HepG2 (cell line): ENCODE results near the gene JMJD1C. TPM values are rescaled to one million over a fixed set of nuclear protein-coding genes. Genes with fewer than 3 reads are reported as not detected.

Experiments used
- KMT2A ChIP-seq: sonication (generic); formaldehyde crosslinking; IDR thresholded peaks from 2 replicates; pipeline ENCODE4 v1.4.0; 2020; ENCODE audit warnings: missing genetic modification reagents
- RFXAP ChIP-seq: sonication (generic); formaldehyde crosslinking; IDR thresholded peaks from 2 replicates; pipeline ENCODE4 v1.4.0; 2020; ENCODE audit warnings: missing genetic modification reagents, borderline replicate concordance
- TBX2 ChIP-seq: sonication (generic); formaldehyde crosslinking; IDR thresholded peaks from 2 replicates; pipeline ENCODE4 v1.5.0; 2020; ENCODE audit warnings: missing genetic modification reagents, mild to moderate bottlenecking, borderline replicate concordance
- ZNF556 ChIP-seq: sonication (generic); formaldehyde crosslinking; IDR thresholded peaks from 2 replicates; pipeline ENCODE4 v1.4.0; 2020; ENCODE audit warnings: mild to moderate bottlenecking, missing genetic modification reagents, borderline replicate concordance
- ZNF674 ChIP-seq: sonication (generic); formaldehyde crosslinking; IDR thresholded peaks from 2 replicates; pipeline ENCODE4 v1.5.0; 2020; ENCODE audit warnings: low read depth, mild to moderate bottlenecking, missing genetic modification reagents
- ZNF879 ChIP-seq: sonication (generic); formaldehyde crosslinking; IDR thresholded peaks from 2 replicates; pipeline ENCODE4 v1.8.1; 2023; ENCODE audit warnings: missing genetic modification reagents
- ZSCAN31 ChIP-seq: sonication (generic); formaldehyde crosslinking; IDR thresholded peaks from 2 replicates; pipeline ENCODE4 v1.5.0; 2020; ENCODE audit warnings: low read depth, mild to moderate bottlenecking, missing genetic modification reagents
- polyA plus RNA-seq, 8 experiments: library from polyadenylated mRNA; depleted of rRNA in 3 of 8; stranded (reverse) in 7 of 8; unstranded in 1 of 8; fragments of >200 nt; fragmentation: Illumina TruSeq in 4 of 8; extraction: Trizol in 4 of 8; gene quantifications; 2 replicates each; pipeline versions ENCODE4 v1.2.1 to v1.2.3, GENCODE V29; 2011 to 2016; ENCODE audit warnings: low read depth in 4 of 8, missing spikeins in 1 of 8, mixed read lengths in 1 of 8; ENCODE audit not compliant: insufficient read depth in 1 of 8
- total RNA-seq, 5 experiments: library from RNA; depleted of rRNA; stranded (reverse); fragments of >200 nt; fragmentation: Illumina TruSeq; extraction: Trizol; gene quantifications; 2 replicates each; pipeline ENCODE4 v1.2.3, GENCODE V29; 2016; ENCODE audit warnings: low read depth in 1 of 5
- TF ChIP-seq, protein P1 (sequence below): sonication (generic); formaldehyde crosslinking; IDR thresholded peaks from 2 replicates; pipeline ENCODE4 v1.4.0; 2020; ENCODE audit warnings: missing genetic modification reagents, borderline replicate concordance

Gene JMJD1C
- total and polyA plus RNA-seq, 2 of the 13 experiments (the other 11 are each of a cell fraction or from before 2014, with no cell fraction given) = 42.3 to 42.7 TPM

DNA sequence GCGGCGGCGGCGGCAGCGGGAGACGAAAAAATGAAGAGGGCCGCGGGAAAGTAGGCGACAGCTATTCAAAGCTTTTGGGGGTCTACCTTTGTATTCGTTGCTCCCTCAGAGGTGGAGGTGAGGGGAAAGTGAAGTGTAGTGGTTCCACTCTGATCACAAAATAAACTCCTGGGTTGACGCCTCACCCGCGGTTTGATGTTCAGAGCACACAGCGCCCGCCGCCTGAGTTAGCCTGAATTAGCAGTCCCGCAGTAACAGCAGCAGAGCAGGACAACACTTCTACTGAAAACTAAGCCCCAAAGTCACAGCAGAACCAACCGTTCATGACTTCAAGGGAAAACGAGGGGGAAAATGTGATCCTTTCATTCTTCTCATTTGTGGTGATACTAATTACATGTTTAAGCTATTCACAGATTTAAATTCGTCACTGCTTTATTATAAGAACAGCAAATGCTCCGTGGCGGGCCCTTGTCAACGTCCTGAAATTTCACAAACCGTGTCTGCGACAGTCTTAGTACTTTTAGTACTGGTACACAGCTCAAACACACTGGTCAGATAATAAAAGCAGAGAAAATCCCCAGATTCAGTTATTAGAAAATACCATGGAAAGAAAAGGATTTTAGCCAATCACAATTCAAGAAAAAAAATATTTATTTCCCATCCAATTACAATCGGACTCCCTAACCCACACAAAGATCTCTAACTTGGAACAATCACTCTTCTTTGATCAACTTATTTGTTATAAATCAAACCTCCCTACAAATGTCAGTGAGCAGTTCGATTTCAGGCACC is 563 bp upstream of the JMJD1C start (continued):
- 0 out of 2 replicates have a peak, but pooled peaks have one; percentile 43 for TF ChIP-seq ZNF674 (CRISPR knock-in tag)
- TF ChIP-seq KMT2A (CRISPR knock-in tag) = peak; percentile 10; the same call in 1 of the 2 replicates
- peak; percentile 12; the same call in 1 of the 2 replicates for TF ChIP-seq ZNF556 (CRISPR knock-in tag)
- TF ChIP-seq, protein P1, sequence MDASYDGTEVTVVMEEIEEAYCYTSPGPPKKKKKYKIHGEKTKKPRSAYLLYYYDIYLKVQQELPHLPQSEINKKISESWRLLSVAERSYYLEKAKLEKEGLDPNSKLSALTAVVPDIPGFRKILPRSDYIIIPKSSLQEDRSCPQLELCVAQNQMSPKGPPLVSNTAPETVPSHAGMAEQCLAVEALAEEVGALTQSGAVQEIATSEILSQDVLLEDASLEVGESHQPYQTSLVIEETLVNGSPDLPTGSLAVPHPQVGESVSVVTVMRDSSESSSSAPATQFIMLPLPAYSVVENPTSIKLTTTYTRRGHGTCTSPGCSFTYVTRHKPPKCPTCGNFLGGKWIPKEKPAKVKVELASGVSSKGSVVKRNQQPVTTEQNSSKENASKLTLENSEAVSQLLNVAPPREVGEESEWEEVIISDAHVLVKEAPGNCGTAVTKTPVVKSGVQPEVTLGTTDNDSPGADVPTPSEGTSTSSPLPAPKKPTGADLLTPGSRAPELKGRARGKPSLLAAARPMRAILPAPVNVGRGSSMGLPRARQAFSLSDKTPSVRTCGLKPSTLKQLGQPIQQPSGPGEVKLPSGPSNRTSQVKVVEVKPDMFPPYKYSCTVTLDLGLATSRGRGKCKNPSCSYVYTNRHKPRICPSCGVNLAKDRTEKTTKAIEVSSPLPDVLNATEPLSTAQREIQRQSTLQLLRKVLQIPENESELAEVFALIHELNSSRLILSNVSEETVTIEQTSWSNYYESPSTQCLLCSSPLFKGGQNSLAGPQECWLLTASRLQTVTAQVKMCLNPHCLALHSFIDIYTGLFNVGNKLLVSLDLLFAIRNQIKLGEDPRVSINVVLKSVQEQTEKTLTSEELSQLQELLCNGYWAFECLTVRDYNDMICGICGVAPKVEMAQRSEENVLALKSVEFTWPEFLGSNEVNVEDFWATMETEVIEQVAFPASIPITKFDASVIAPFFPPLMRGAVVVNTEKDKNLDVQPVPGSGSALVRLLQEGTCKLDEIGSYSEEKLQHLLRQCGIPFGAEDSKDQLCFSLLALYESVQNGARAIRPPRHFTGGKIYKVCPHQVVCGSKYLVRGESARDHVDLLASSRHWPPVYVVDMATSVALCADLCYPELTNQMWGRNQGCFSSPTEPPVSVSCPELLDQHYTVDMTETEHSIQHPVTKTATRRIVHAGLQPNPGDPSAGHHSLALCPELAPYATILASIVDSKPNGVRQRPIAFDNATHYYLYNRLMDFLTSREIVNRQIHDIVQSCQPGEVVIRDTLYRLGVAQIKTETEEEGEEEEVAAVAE = no peak
- TF ChIP-seq ZNF879 = no peak
- TF ChIP-seq TBX2 (CRISPR knock-in tag) = peak; percentile 60; the same call in 1 of the 2 replicates
- peak; percentile 50; the same call in 1 of the 2 replicates for TF ChIP-seq RFXAP
- TF ChIP-seq ZSCAN31 (CRISPR knock-in tag) = peak; percentile 25; the same call in 1 of the 2 replicates
